Stimulated activated CD8-positive, alpha-beta memory T cell treated with anti-CD3 and anti-CD28 coated beads, Interleukin-12 subunit alpha, Interleukin-12 subunit beta, amount 100 ng/mL, for 1 hour (primary cell): ENCODE data around the gene INPP5A.
"Not testable (repeated sequence)": the region's sequence is repeated elsewhere in the genome, so short reads cannot be mapped to it uniquely, and the experiment has no call there.

Experiments used
- DNase-seq: peaks from one replicate; pipeline ENCODE4 v3.0.0-alpha.2; 2020; ENCODE audit warnings: low read depth

Gene INPP5A

GRCh38 chr10:132504501-132505272, 32.9 kb upstream of the INPP5A start:
- no peak for DNase-seq

GRCh38 chr10:132505546-132505945, 32.0 kb upstream of the INPP5A start:
- DNase-seq: not testable (repeated sequence)

- DNase-seq: no peak
Observed at GRCh38 chr10:132506711-132507408, 30.7 kb upstream of the INPP5A start.

GRCh38 chr10:132507409-132507955, 30.1 kb upstream of the INPP5A start:
- DNase-seq: no peak

- DNase-seq: no peak
Observed at GRCh38 chr10:132507956-132508490, 29.6 kb upstream of the INPP5A start.

- DNase-seq: no peak
Observed at GRCh38 chr10:132508581-132509443, 28.8 kb upstream of the INPP5A start.

- DNase-seq: no peak
Observed at GRCh38 chr10:132509506-132510173, 27.9 kb upstream of the INPP5A start.

GRCh38 chr10:132510174-132510611, 27.4 kb upstream of the INPP5A start:
- no peak for DNase-seq

- DNase-seq: no peak
Observed at GRCh38 chr10:132511121-132512051, 26.2 kb upstream of the INPP5A start.

- DNase-seq: no peak
Observed at GRCh38 chr10:132512052-132512442, 25.5 kb upstream of the INPP5A start.

- no peak for DNase-seq
Observed at GRCh38 chr10:132512693-132513345, 24.8 kb upstream of the INPP5A start.

GRCh38 chr10:132514821-132515520, 22.6 kb upstream of the INPP5A start:
- DNase-seq: no peak

GRCh38 chr10:132515811-132516726, 21.5 kb upstream of the INPP5A start:
- no peak for DNase-seq

GRCh38 chr10:132516771-132517725, 20.5 kb upstream of the INPP5A start:
- no peak for DNase-seq

GRCh38 chr10:132517951-132518521, 19.6 kb upstream of the INPP5A start:
- DNase-seq: no peak
